ENCODE data around the gene FANCG. TPM values are rescaled to one million over a fixed set of nuclear protein-coding genes. Genes with fewer than 3 reads are reported as not detected.

Gene FANCG
- total RNA-seq, 1 experiment from 2014 or later: 73.2 TPM

- DNase-seq (ENCODE audit: low spot score): no peak
Measured at GRCh38 chr9:35103660-35104191, 24.0 kb upstream of the FANCG start.

- DNase-seq (ENCODE audit: low spot score): peak; percentile 92
Measured at GRCh38 chr9:35102769-35103659, 23.3 kb upstream of the FANCG start, which contains the start of gene STOML2. Gene STOML2, minus strand, starts transcription at chr9:35103131. Its CDS starts 37 bp downstream, at chr9:35103094.

GRCh38 chr9:35102465-35102768 lies 22.7 kb upstream of the FANCG start:
- no peak for DNase-seq (ENCODE audit: low spot score)

- DNase-seq (ENCODE audit: low spot score): no peak
Measured at GRCh38 chr9:35097573-35097972, 17.8 kb upstream of the FANCG start.

- DNase-seq (ENCODE audit: low spot score): peak; percentile 66
Measured at GRCh38 chr9:35096035-35096849, 16.5 kb upstream of the FANCG start, which contains the start of gene PIGO. Gene PIGO, minus strand, starts transcription at chr9:35096591. Its CDS starts 1,026 bp downstream, at chr9:35095565.

- no peak for DNase-seq (ENCODE audit: low spot score)
Measured at GRCh38 chr9:35091536-35091935, 11.8 kb upstream of the FANCG start.

- DNase-seq (ENCODE audit: low spot score): no peak
Measured at GRCh38 chr9:35089434-35089833, 9.7 kb upstream of the FANCG start.

- no peak for DNase-seq (ENCODE audit: low spot score)
Measured at GRCh38 chr9:35085078-35085477, 5.3 kb upstream of the FANCG start.

GRCh38 chr9:35079041-35079425 lies 709 bp downstream of the FANCG start:
- DNase-seq (ENCODE audit: low spot score): no peak

GRCh38 chr9:35078066-35078465 lies 1.7 kb downstream of the FANCG start:
- no peak for DNase-seq (ENCODE audit: low spot score)

GRCh38 chr9:35076848-35077247 lies 2.9 kb downstream of the FANCG start:
- no peak for DNase-seq (ENCODE audit: low spot score)

- DNase-seq (ENCODE audit: low spot score): no peak
Measured at GRCh38 chr9:35075358-35075757, 4.4 kb downstream of the FANCG start.

GRCh38 chr9:35074791-35075190 lies 5.0 kb downstream of the FANCG start:
- DNase-seq (ENCODE audit: low spot score): no peak

GRCh38 chr9:35074141-35074540 lies 5.6 kb downstream of the FANCG start:
- no peak for DNase-seq (ENCODE audit: low spot score)

GRCh38 chr9:35073279-35073612 lies 6.5 kb downstream of the FANCG start:
- no peak for DNase-seq (ENCODE audit: low spot score)

- peak; percentile 97 for DNase-seq (ENCODE audit: low spot score)
Measured at GRCh38 chr9:35072461-35073278, 7.1 kb downstream of the FANCG start, which contains the start of gene VCP. Gene VCP, minus strand, starts transcription at chr9:35072625. Its CDS starts 272 bp downstream, at chr9:35072353.

GRCh38 chr9:35071814-35072460 lies 7.8 kb downstream of the FANCG start:
- peak; percentile 61 for DNase-seq (ENCODE audit: low spot score)

- peak; percentile 45 for DNase-seq (ENCODE audit: low spot score)
Measured at GRCh38 chr9:35070823-35071813, 8.6 kb downstream of the FANCG start.

- no peak for DNase-seq (ENCODE audit: low spot score)
Measured at GRCh38 chr9:35069020-35069419, 10.7 kb downstream of the FANCG start.

- no peak for DNase-seq (ENCODE audit: low spot score)
Measured at GRCh38 chr9:35067056-35067455, 12.7 kb downstream of the FANCG start.

Data from A172 (cell line).